Measurements from ENCODE around the gene SS18L1. TPM values are rescaled to one million over a fixed set of nuclear protein-coding genes. Genes with fewer than 3 reads are reported as not detected.

Gene SS18L1
- total RNA-seq, 1 donor: 8.9 TPM

DNA sequence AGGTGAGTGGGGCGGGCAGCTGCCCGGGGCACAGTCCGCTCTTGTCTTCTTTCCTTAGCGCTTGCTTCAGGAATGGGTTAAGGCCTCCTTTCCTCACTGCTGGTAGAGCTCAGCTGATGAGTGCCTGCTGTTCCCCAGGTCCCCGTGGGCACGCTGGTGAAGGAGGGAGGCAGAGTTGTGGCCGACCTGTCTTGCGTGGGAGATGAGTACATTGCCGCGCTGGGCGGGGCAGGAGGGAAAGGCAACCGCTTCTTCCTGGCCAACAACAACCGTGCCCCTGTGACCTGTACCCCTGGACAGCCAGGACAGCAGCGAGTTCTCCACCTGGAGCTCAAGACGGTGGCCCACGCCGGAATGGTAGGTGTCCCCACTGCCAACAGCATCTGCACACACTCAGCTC, 54.9 kb downstream of the SS18L1 start:
- DNase-seq (ENCODE audit: low read depth): no peak
- H3K4me3 ChIP-seq (ENCODE audit: low read depth, low read length): no peak overlapping the region
- TF ChIP-seq, protein P1, sequence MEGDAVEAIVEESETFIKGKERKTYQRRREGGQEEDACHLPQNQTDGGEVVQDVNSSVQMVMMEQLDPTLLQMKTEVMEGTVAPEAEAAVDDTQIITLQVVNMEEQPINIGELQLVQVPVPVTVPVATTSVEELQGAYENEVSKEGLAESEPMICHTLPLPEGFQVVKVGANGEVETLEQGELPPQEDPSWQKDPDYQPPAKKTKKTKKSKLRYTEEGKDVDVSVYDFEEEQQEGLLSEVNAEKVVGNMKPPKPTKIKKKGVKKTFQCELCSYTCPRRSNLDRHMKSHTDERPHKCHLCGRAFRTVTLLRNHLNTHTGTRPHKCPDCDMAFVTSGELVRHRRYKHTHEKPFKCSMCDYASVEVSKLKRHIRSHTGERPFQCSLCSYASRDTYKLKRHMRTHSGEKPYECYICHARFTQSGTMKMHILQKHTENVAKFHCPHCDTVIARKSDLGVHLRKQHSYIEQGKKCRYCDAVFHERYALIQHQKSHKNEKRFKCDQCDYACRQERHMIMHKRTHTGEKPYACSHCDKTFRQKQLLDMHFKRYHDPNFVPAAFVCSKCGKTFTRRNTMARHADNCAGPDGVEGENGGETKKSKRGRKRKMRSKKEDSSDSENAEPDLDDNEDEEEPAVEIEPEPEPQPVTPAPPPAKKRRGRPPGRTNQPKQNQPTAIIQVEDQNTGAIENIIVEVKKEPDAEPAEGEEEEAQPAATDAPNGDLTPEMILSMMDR (IDR thresholded peaks at IDR 0.05; ENCODE audit: insufficient read depth, low read length): no peak

DNA sequence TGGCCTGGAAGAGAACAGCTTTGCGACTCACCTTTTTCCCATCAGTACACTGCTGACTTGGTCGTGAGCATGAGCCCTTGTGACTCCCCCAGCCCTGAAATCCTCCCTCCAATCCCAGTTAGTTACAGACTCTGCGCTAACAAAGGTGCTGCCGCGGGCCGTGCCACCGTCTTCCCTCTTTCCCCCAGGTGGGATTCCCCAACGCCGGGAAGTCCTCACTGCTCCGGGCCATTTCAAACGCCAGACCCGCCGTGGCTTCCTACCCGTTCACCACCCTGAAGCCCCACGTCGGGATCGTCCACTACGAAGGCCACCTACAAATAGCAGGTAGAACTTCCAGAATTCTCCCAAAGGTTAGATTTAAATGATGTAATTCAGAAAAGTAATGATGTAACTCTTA, 55.4 kb downstream of the SS18L1 start:
- DNase-seq (ENCODE audit: low read depth): no peak
- H3K4me3 ChIP-seq (ENCODE audit: low read depth, low read length): no peak overlapping the region
- TF ChIP-seq, protein P1 (IDR thresholded peaks at IDR 0.05; ENCODE audit: insufficient read depth, low read length): no peak

DNA sequence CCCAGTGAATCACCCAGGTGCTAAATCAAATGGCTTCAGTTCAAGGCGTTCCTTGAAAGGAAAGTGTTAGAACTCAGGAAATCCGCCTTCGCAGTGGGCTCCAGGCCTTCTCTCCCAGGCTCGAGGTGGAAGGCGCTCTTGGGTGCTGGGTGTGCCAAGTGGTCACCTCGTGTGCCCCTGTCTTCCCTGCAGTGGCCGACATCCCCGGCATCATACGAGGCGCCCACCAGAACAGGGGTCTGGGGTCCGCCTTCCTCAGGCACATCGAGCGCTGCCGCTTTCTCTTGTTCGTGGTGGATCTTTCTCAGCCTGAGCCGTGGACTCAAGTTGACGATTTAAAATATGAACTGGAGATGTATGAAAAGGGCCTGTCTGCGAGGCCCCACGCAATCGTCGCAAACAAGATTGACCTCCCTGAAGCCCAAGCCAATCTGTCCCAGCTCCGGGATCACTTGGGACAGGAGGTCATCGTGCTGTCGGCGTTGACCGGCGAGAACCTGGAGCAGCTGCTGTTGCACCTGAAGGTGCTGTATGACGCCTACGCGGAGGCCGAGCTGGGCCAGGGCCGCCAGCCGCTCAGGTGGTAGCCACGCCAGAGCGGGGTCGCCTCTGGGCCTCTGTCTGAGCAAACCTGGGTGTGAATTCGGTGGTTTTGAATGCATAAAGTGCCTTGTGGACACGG, 57.1 kb downstream of the SS18L1 start:
- no peak for DNase-seq (ENCODE audit: low read depth)
- TF ChIP-seq, protein P1 (IDR thresholded peaks at IDR 0.05; ENCODE audit: insufficient read depth, low read length): no peak
- no peak overlapping the region for H3K4me3 ChIP-seq (ENCODE audit: low read depth, low read length)

DNA sequence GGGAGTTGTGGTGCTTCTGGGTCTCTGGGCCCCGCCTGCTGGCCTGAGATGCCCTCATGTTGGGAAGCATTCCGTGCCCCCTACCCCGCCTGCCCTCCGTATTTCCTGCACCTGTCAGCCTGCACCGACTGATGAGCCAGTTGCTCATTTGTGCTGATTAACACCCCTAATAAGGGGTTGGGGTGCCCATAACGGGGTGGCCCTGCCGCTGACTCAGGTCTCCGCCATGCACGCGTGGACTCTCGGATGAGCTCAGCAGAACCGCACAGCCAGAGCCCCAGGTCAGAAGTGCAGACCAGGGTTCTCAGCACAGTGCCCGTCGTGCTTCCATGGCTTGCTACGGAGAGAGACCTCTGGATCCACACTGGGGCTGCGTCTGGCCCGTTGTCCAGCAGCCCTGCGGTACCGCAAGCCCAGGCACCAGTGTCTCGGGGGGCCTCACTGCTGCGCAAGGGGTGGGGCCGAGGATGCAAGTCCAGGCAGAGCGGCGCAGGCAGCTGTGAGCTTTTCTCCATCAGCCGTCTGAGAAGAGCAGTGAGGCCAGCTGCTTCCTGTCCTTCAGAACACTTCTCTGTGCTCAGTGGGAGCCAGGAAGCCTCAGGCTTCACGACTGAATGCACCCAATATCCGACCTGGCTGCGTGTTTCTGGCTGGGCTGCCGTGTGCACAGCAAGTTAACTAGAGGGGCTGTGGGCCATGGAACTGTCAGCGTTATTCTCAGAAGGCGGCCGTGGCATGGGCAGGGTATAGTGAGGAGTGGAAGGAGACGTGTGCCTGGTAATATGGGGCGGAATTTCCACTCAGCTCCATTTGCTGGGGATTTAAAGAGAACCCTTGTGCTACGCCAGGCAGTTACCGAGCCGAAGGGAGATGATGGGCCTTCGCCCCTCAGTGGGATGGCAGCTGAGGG, 57.9 kb downstream of the SS18L1 start:
- H3K4me3 ChIP-seq (ENCODE audit: low read depth, low read length): no peak overlapping the region
- DNase-seq (ENCODE audit: low read depth): no peak
- TF ChIP-seq, protein P1 (IDR thresholded peaks at IDR 0.05; ENCODE audit: insufficient read depth, low read length): no peak

DNA sequence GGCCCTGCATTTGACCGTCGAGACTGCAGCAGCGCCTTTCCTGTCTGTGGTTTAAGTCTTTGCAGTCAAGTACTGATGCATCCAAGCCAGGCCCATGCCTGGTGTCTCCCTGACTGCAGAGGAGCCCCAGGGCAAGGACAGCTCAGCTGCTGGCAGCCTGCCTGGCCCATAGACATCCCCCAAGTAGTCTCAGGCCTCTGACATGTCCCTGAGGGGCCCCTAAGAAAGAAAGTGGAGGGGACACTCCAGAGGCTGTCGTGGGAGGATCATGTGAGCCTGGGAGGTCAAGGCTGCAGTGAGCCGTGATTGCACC, 58.5 kb downstream of the SS18L1 start:
- DNase-seq (ENCODE audit: low read depth): no peak
- no peak overlapping the region for H3K4me3 ChIP-seq (ENCODE audit: low read depth, low read length)
- TF ChIP-seq, protein P1 (IDR thresholded peaks at IDR 0.05; ENCODE audit: insufficient read depth, low read length): no peak

DNA sequence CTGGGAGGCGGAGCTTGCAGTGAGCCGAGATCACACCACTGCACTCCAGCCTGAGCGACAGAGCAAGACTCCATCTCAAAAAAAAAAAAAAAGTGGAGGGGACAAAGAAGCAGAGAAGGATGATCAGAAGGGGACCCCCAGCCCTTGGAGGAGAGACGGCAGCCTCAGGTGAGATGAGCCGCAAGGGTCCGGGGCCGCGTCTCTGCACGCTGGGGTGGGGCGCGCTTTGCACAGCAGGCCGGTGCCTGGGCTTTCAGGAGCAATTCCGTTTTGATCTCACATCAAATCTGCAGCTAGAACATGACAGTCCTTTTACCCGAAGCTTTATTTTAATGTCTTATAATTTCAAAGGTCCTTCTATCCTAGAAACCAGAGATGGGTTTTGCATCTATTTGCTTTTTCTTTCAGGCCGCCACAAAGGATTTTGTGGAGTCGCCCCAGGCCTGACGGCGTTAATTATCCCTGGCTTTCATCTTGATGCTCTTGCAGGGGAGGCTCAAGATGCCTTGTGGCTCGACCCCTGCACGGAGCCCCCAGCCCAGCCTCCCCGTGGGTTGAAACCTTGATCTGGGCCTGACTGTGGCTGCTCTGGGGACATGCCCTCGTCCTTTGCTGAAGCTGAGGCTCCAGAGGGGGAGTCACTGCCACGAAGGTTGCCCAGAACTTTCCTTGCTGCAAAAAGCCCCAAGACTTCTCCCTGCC, 59.3 kb downstream of the SS18L1 start:
- TF ChIP-seq, protein P1 (IDR thresholded peaks at IDR 0.05; ENCODE audit: insufficient read depth, low read length): no peak
- DNase-seq (ENCODE audit: low read depth): no peak
- H3K4me3 ChIP-seq (ENCODE audit: low read depth, low read length): no peak overlapping the region

Data from fibroblast of the aortic adventitia (primary cell).